ENCODE data around the gene KRTAP10-10.
"Not testable (repeated sequence)": the region's sequence is repeated elsewhere in the genome, so short reads cannot be mapped to it uniquely, and the experiment has no call there.

Gene KRTAP10-10

GRCh38 chr21:44632067-44632466 lies 5.1 kb upstream of the KRTAP10-10 start:
- TF ChIP-seq, protein P1, sequence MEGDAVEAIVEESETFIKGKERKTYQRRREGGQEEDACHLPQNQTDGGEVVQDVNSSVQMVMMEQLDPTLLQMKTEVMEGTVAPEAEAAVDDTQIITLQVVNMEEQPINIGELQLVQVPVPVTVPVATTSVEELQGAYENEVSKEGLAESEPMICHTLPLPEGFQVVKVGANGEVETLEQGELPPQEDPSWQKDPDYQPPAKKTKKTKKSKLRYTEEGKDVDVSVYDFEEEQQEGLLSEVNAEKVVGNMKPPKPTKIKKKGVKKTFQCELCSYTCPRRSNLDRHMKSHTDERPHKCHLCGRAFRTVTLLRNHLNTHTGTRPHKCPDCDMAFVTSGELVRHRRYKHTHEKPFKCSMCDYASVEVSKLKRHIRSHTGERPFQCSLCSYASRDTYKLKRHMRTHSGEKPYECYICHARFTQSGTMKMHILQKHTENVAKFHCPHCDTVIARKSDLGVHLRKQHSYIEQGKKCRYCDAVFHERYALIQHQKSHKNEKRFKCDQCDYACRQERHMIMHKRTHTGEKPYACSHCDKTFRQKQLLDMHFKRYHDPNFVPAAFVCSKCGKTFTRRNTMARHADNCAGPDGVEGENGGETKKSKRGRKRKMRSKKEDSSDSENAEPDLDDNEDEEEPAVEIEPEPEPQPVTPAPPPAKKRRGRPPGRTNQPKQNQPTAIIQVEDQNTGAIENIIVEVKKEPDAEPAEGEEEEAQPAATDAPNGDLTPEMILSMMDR (IDR thresholded peaks at IDR 0.05; ENCODE audit: borderline replicate concordance, insufficient read depth, low read depth, low read length) = no peak
- no peak overlapping the region for H3K4me3 ChIP-seq (ENCODE audit: low read depth, low read length)

DNA sequence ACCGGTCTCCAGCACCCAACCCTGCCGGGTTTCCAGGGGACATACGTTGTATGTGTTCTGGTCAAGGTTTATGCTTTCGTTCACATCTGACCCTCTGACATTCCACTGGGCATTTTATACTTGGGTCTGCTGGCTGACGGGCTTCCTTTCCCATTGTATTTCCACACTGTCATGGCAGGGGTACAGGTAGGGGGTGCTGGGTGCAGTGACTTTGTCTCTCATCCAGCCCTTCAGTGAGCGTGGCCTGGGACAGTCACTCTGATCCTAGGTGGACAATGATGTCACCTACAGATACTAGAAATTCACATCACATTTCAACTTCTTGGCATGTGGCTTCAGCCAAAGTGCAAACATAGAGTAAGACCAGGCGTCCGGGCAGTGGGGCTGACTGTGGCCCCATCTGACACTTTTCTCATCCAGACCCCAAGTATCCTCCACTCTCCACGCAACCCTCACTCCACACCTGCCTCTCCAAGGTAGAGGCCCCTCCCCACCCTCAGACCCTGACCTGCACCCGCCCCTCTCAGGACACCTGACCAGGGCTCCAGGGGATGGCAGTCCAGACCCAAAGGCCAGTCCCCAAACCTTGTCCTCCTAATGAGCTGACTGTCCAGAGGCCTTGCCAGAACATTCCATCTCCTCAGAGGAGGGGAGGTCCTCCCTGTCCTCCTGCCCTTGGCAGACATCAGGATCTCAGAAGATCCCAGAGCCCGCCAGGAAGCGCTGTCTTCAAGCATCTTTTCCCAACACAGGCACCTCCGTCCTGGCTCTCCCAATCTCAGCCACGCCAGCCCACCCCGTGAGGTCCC lies 743 bp upstream of the KRTAP10-10 start:
- TF ChIP-seq, protein P1 (IDR thresholded peaks at IDR 0.05; ENCODE audit: borderline replicate concordance, insufficient read depth, low read depth, low read length) = no peak
- no peak overlapping the region for H3K4me3 ChIP-seq (ENCODE audit: low read depth, low read length)

GRCh38 chr21:44637851-44638348 lies 744 bp downstream of the KRTAP10-10 start:
- H3K4me3 ChIP-seq (ENCODE audit: low read depth, low read length) = not testable (repeated sequence)

DNA sequence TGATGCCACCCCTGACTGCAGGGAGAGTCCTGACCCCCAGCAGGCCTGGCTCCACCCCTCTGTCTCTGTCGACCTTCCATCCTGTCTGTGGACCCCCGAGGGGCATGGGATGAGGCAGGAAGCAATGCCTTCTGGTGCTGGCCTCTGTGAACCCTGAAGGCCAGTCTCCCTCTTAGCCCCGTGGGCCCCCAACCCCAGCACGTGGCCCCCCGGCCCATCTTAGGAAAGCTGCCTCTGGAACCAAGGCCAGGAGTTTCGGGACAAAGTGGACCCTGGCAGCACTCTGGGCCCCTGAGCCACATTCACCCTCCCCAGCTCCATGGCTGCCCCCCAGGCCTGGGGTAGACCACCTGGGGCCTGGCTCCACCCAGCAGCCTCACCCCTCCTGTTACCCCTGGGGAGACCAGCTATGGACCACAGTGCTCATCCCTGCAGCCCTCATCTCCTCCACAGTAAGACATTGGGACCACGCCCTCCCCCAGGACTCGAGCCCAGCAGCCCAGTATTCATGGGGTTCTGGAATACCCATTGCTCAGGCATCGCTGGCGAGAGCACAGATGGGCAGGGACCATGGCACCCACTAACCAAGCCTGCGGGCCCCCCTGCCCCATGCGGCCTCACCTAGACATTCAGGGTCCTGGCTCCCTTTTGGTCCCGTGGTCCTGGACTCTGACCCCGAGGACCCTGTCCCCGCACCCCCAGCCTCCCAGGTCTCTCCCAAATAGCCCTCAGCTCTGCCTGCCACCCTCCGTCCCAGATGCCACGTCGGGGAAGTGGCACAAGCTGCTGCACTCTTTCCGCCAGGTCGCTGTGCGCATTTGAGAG lies 1.6 kb downstream of the KRTAP10-10 start:
- not testable (repeated sequence) for H3K4me3 ChIP-seq (ENCODE audit: low read depth, low read length)

- TF ChIP-seq, protein P1 (IDR thresholded peaks at IDR 0.05; ENCODE audit: borderline replicate concordance, insufficient read depth, low read depth, low read length) = no peak
- H3K4me3 ChIP-seq (ENCODE audit: low read depth, low read length) = no peak overlapping the region
Measured at GRCh38 chr21:44639331-44639655, 2.1 kb downstream of the KRTAP10-10 start.

- H3K4me3 ChIP-seq (ENCODE audit: low read depth, low read length) = no peak overlapping the region
- TF ChIP-seq, protein P1 (IDR thresholded peaks at IDR 0.05; ENCODE audit: borderline replicate concordance, insufficient read depth, low read depth, low read length) = no peak
Measured at GRCh38 chr21:44640761-44641160, 3.6 kb downstream of the KRTAP10-10 start.

- TF ChIP-seq, protein P1 (IDR thresholded peaks at IDR 0.05; ENCODE audit: borderline replicate concordance, insufficient read depth, low read depth, low read length) = no peak
- no peak overlapping the region for H3K4me3 ChIP-seq (ENCODE audit: low read depth, low read length)
Measured at GRCh38 chr21:44643741-44644310, 6.7 kb downstream of the KRTAP10-10 start.

DNA sequence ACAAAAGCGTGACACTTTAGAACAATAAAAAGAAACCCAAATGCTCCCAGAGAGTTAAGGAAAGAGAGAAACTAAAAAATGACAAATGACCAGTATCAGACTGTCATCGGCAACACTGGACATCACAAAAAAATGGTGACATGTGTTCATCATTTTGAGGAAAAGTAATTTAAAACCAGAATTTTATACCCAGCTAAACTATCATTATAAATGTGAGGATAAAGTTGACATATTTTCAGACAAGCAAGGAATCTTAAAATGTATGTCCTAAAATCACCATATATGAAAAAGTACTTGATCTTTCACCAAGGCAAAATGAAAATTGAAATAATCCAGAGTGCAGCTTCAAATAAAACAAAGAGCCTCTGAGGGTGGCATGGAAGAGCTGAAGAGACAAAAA lies 7.7 kb downstream of the KRTAP10-10 start:
- TF ChIP-seq, protein P1 (IDR thresholded peaks at IDR 0.05; ENCODE audit: borderline replicate concordance, insufficient read depth, low read depth, low read length) = no peak
- no peak overlapping the region for H3K4me3 ChIP-seq (ENCODE audit: low read depth, low read length)

DNA sequence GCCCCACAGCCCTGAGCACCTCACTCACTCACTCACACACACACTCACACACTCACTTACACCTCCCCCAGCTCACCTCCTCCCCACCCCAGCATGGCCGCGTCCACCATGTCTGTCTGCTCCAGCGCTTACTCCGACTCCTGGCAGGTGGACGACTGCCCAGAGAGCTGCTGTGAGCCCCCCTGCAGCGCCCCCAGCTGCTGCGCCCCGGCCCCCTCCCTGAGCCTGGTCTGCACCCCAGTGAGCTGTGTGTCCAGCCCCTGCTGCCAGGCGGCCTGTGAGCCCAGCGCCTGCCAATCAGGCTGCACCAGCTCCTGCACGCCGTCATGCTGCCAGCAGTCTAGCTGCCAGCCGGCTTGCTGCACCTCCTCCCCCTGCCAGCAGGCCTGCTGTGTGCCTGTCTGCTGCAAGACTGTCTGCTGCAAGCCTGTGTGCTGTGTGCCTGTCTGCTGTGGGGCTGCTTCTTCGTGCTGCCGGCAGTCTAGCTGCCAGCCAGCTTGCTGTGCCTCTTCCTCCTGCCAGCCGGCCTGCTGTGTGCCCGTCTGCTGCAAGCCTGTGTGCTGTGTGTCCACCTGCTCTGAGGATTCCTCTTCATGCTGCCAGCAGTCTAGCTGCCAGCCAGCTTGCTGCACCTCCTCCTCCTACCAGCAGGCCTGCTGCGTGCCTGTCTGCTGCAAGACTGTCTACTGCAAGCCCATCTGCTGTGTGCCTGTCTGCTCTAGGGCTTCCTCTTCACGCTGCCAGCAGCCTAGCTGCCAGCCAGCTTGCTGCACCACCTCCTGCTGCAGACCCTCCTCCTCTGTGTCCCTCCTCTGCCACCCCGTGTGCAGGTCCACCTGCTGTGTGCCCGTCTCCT lies 9.4 kb downstream of the KRTAP10-10 start, which contains the start of gene KRTAP10-11:
Gene KRTAP10-11, plus strand, starts transcription at position 49 of the 856 bp plus-strand sequence. Its CDS starts 45 bp downstream, at position 94.
- not testable (repeated sequence) for H3K4me3 ChIP-seq (ENCODE audit: low read depth, low read length)

Measured in GM12875 (cell line).